Natural killer cell (primary cell): ENCODE data around the gene MYO15B. TPM values are rescaled to one million over a fixed set of nuclear protein-coding genes. Genes with fewer than 3 reads are reported as not detected.

Experiments
- ATAC-seq, 3 donors: fragments of 150-1000 bp in 2 of 3; fragments of 200-7000 bp in 1 of 3; cut with Tn5 transposase; 1 replicate in 1 of 3; 2 replicates in 2 of 3; pipeline ENCODE4 v1.10.0; 2021; ENCODE audit warnings: mild to moderate bottlenecking in 2 of 3, moderate library complexity in 2 of 3
- DNase-seq, 2 donors: peaks; one replicate each; pipeline versions ENCODE4 v3.0.0 to v3.0.0-alpha.2; 2013 to 2021; ENCODE audit warnings: mixed read lengths in 1 of 2
- H3K27ac ChIP-seq: one replicate; pipeline ENCODE4 v1.5.1; 2013; ENCODE audit warnings: mild to moderate bottlenecking, low read length
- H3K27me3 ChIP-seq: one replicate; pipeline ENCODE4 v1.6.1; 2013; ENCODE audit warnings: low read length; ENCODE audit not compliant: control insufficient read depth, insufficient read depth
- H3K36me3 ChIP-seq: one replicate; pipeline ENCODE4 v1.6.1; 2013; ENCODE audit warnings: low read length; ENCODE audit not compliant: control insufficient read depth, insufficient read depth
- H3K4me1 ChIP-seq: one replicate; pipeline ENCODE4 v1.6.1; 2013; ENCODE audit warnings: low read length; ENCODE audit not compliant: control insufficient read depth, insufficient read depth
- H3K4me3 ChIP-seq: one replicate; pipeline ENCODE4 v1.5.1; 2013; ENCODE audit warnings: low read length
- H3K9me3 ChIP-seq: one replicate; pipeline ENCODE4 v1.6.1; 2013; ENCODE audit warnings: low read length; ENCODE audit not compliant: control insufficient read depth, insufficient read depth
- H3K27ac Mint-ChIP-seq, 2 donors: one replicate each; pipeline ENCODE4 v1.8.0; 2022; ENCODE audit warnings: mild to moderate bottlenecking in 2 of 2, mixed read lengths in 2 of 2, moderate library complexity in 1 of 2
- H3K27me3 Mint-ChIP-seq, 2 donors: one replicate each; pipeline ENCODE4 v1.8.0; 2022; ENCODE audit warnings: low read depth in 2 of 2, mixed read lengths in 2 of 2
- H3K36me3 Mint-ChIP-seq: one replicate; pipeline ENCODE4 v1.8.0; 2022; ENCODE audit warnings: mixed read lengths
- H3K4me1 Mint-ChIP-seq, 2 donors: one replicate each; pipeline ENCODE4 v1.8.0; 2022; ENCODE audit warnings: mixed read lengths in 2 of 2
- H3K4me3 Mint-ChIP-seq: one replicate; pipeline ENCODE4 v1.8.0; 2022; ENCODE audit warnings: mild to moderate bottlenecking, moderate library complexity, mixed read lengths
- H3K9me3 Mint-ChIP-seq, 2 donors: one replicate each; pipeline ENCODE4 v1.8.0; 2022; ENCODE audit warnings: mixed read lengths in 2 of 2
- CTCF ChIP-seq: fragments of 200-600 bp; IDR thresholded peaks from one replicate; pipeline ENCODE4 v1.8.0; 2022; ENCODE audit warnings: antibody characterized with exemption
- WGBS: methylation state at CpG from one replicate; pipeline ENCODE4 v1.1.7; 2013; ENCODE audit warnings: missing lambda C conversion rate; ENCODE audit not compliant: insufficient coverage; 5-methylcytosine and 5-hydroxymethylcytosine counted together
- intact Hi-C: fragments of 100-400 bp; cut with micrococcal nuclease; formaldehyde crosslinking; loops from one replicate; pipeline ENCODE4 v1.14.2; 2022
- total RNA-seq, 4 donors: library from RNA; stranded (reverse); fragments of 120-200 nt in 1 of 4; gene quantifications; one replicate each; pipeline versions ENCODE4 v1.2.3 to v1.2.4, GENCODE V29; 2013 to 2022

MYO15B gene
- total RNA-seq, 3 donors from 2014 or later (not counting 1 experiment from before 2014, with no cell fraction given), result 336 to 372 (median 339) TPM

- H3K27ac Mint-ChIP-seq, result no peak overlapping the region
- Histone ChIP-seq H3K27me3 (no peaks in the 10 kb centered on the region), H3K4me1 (peaks cover 11% of the 10 kb centered on the region), H3K4me3 (no peak overlapping the region), H3K9me3 (no peaks in the 10 kb centered on the region), H3K27ac (no peak overlapping the region), H3K36me3 (peaks cover 12% of the 10 kb centered on the region)
- no peak overlapping the region for H3K4me3 Mint-ChIP-seq
- no peaks in the 10 kb centered on the region for H3K27me3 Mint-ChIP-seq
- H3K36me3 Mint-ChIP-seq, result no peaks in the 10 kb centered on the region
- no peaks in the 10 kb centered on the region for H3K9me3 Mint-ChIP-seq
- H3K4me1 Mint-ChIP-seq, result peaks cover 18 to 19% of the 10 kb centered on the region in 2 donors
- 98% methylated on average over 6 of the region's 6 CpGs for WGBS
- ATAC-seq (no peak), DNase-seq (no peak)
- intact Hi-C loops, result no loop called here
- no peak for TF ChIP-seq CTCF
These were observed 62.1 kb downstream of the MYO15B start for GRCh38 chr17:75649687-75650086.

- Mint-ChIP-seq H3K27me3 (no peaks in the 10 kb centered on the region), H3K4me3 (no peak overlapping the region), H3K9me3 (no peaks in the 10 kb centered on the region), H3K4me1 (peaks cover 15% of the 10 kb centered on the region in 2 donors), H3K36me3 (no peaks in the 10 kb centered on the region), H3K27ac (no peak overlapping the region)
- H3K9me3 ChIP-seq, result no peaks in the 10 kb centered on the region
- ATAC-seq, result no peak
- no peaks in the 10 kb centered on the region for H3K27me3 ChIP-seq
- WGBS, result 98% methylated on average over 7 of the region's 7 CpGs
- H3K27ac ChIP-seq, result no peak overlapping the region
- H3K4me3 ChIP-seq, result no peak overlapping the region
- no peak for DNase-seq
- peaks cover 9% of the 10 kb centered on the region for H3K4me1 ChIP-seq
- no peak for TF ChIP-seq CTCF
- H3K36me3 ChIP-seq, result peaks cover 12% of the 10 kb centered on the region
- intact Hi-C loops, result no loop called here
These were observed 63.3 kb downstream of the MYO15B start for GRCh38 chr17:75650874-75651273.

- H3K4me1 Mint-ChIP-seq, result peaks cover 4 to 5% of the 10 kb centered on the region in 2 donors
- H3K27ac Mint-ChIP-seq, result no peak overlapping the region
- H3K27me3 Mint-ChIP-seq, result no peaks in the 10 kb centered on the region
- no peaks in the 10 kb centered on the region for H3K9me3 Mint-ChIP-seq
- intact Hi-C loops, result no loop called here
- no peak for TF ChIP-seq CTCF
- Histone ChIP-seq H3K4me3 (no peak overlapping the region), H3K4me1 (no peaks in the 10 kb centered on the region), H3K9me3 (no peaks in the 10 kb centered on the region), H3K27ac (no peak overlapping the region), H3K27me3 (no peaks in the 10 kb centered on the region), H3K36me3 (peaks cover 18% of the 10 kb centered on the region)
- no peak overlapping the region for H3K4me3 Mint-ChIP-seq
- ATAC-seq (no peak), DNase-seq (no peak)
- no peaks in the 10 kb centered on the region for H3K36me3 Mint-ChIP-seq
- 97% methylated on average over 5 of the region's 5 CpGs for WGBS
These were observed 64.7 kb downstream of the MYO15B start for GRCh38 chr17:75652341-75652740.

DNA sequence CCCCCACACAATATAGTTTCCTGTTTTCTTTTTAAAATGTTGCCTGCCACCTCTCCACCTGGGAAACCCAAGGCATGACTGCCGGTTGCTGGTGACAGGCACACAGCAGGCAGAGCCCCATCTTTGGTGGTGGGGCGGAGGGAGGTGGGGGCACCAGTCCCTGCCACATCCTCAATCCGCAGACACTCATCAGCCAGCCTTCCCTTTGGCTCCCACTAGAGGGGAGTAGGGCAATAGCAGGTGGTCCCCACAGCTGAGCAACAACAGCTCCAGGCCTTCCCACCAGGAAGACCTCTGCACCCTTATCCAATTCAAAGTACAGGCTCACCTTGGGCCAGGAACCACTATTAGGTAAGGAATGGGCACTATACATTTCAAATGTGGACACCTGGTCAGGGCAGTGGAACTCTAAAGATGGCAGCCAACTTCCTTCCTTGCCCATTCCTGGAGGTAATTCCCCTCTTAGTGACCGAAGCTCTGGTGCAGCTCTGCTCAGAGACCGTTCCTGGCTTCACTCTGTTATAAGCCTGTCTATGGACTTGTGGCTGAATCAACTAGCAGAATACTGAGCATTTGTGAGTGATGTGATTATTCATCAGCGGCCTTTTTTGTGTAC lies 65.4 kb downstream of the MYO15B start:
- Histone ChIP-seq H3K4me1 (no peaks in the 10 kb centered on the region), H3K27me3 (no peaks in the 10 kb centered on the region), H3K36me3 (peaks cover 22% of the 10 kb centered on the region), H3K4me3 (no peak overlapping the region), H3K9me3 (no peaks in the 10 kb centered on the region), H3K27ac (no peak overlapping the region)
- Mint-ChIP-seq H3K4me1 (peaks cover 4 to 5% of the 10 kb centered on the region in 2 donors), H3K9me3 (no peaks in the 10 kb centered on the region), H3K4me3 (no peak overlapping the region), H3K36me3 (no peaks in the 10 kb centered on the region), H3K27me3 (no peaks in the 10 kb centered on the region), H3K27ac (peak overlapping the region in 1 of 2 donors; percentile 34)
- DNase-seq (peak in 1 of 2 donors; percentile 59), ATAC-seq (peak; percentile 63 to 89 (median 83))
- WGBS, result 63% methylated on average over 4 of the region's 6 CpGs
- peak; percentile 50 for TF ChIP-seq CTCF
- intact Hi-C loops, result no loop called here
